T-helper 17 cell (primary cell): ENCODE measurements around the gene DIP2A. TPM values are rescaled to one million over a fixed set of nuclear protein-coding genes. Genes with fewer than 3 reads are reported as not detected.
"Not testable (repeated sequence)": the region's sequence is repeated elsewhere in the genome, so short reads cannot be mapped to it uniquely, and the experiment has no call there.

ENCODE experiments used
- ATAC-seq: fragments of 150-1000 bp; cut with Tn5 transposase; 2 replicates; pipeline ENCODE4 v1.10.0; 2021; ENCODE audit warnings: mild to moderate bottlenecking, moderate library complexity
- DNase-seq, 3 donors: peaks; one replicate each; pipeline versions ENCODE4 v3.0.0 to v3.0.0-alpha.2; 2020 to 2021
- H3K9me3 ChIP-seq: one replicate; pipeline ENCODE4 v1.7.0; 2013; ENCODE audit warnings: low read length, mild to moderate bottlenecking; ENCODE audit not compliant: control insufficient read depth, poor library complexity, severe bottlenecking
- H3K27ac Mint-ChIP-seq: one replicate; pipeline ENCODE4 v1.8.0; 2022; ENCODE audit warnings: mild to moderate bottlenecking, moderate library complexity, mixed read lengths
- H3K27me3 Mint-ChIP-seq: one replicate; pipeline ENCODE4 v1.8.0; 2022; ENCODE audit warnings: mixed read lengths
- H3K36me3 Mint-ChIP-seq: one replicate; pipeline ENCODE4 v1.8.0; 2022; ENCODE audit warnings: low read depth, mixed read lengths
- H3K4me1 Mint-ChIP-seq: one replicate; pipeline ENCODE4 v1.8.0; 2022; ENCODE audit warnings: mild to moderate bottlenecking, mixed read lengths
- H3K4me3 Mint-ChIP-seq: one replicate; pipeline ENCODE4 v1.8.0; 2022; ENCODE audit warnings: mild to moderate bottlenecking, moderate library complexity, mixed read lengths
- total RNA-seq, 4 donors: library from RNA in 2 of 4; stranded (reverse) in 2 of 4; gene quantifications; one replicate each; pipeline ENCODE4 v1.2.3 and lab custom pipeline; 2022 to 2026

DIP2A gene
- total RNA-seq, 2 donors from 2014 or later: 74.2 to 85.8 TPM

GRCh38 chr21:46461909-46462308, 3.2 kb downstream of the DIP2A start:
- DNase-seq: no peak
- no peaks in the 10 kb centered on the region for H3K9me3 ChIP-seq
- no peak for ATAC-seq
- no peak overlapping the region for H3K4me3 Mint-ChIP-seq
- no peaks in the 10 kb centered on the region for H3K27me3 Mint-ChIP-seq
- H3K4me1 Mint-ChIP-seq: peaks cover 24% of the 10 kb centered on the region
- no peak overlapping the region for H3K27ac Mint-ChIP-seq
- no peaks in the 10 kb centered on the region for H3K36me3 Mint-ChIP-seq

DNA sequence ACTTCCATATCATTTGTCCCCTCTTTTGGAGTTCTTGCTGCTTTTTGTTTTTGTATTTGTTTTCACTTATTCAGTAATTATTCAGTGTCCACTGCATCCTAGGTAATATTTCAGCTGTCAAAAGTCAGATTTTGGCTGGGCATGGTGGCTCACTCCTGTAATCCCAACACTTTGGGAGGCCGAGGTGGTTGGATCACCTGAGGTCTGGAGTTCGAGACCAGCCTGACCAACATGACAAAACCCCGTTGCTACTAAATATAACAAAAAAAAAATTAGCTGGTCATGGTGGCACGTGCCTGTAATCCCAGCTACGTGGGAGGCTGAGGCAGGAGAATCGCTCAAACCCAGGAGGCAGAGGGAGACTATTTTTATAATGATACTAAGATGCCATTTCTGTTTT, 6.5 kb downstream of the DIP2A start:
- not testable (repeated sequence) for H3K27ac Mint-ChIP-seq, H3K9me3 ChIP-seq, H3K27me3 Mint-ChIP-seq, H3K36me3 Mint-ChIP-seq, H3K4me3 Mint-ChIP-seq, ATAC-seq, DNase-seq
- peaks cover 25% of the 10 kb centered on the region for H3K4me1 Mint-ChIP-seq

DNA sequence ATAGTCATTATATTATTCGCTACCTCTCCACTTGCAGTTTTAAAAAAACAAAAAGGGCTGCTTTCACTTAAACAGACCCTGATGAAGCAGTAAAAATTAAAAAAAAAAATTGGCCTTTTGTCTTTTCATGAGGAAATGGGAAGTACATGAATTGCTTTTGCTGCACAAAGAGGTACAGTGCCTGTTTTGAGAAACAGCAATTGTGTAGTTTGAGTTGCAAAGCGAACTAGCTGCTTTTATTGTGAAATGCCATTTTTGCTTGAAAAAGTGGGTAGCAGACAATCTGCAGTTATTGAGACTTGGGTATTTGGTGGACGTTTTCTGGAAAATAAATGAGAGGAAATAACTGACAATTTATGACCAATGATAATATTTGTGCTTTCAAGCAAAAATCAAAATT, 7.0 kb downstream of the DIP2A start:
- H3K36me3 Mint-ChIP-seq: no peaks in the 10 kb centered on the region
- no peaks in the 10 kb centered on the region for H3K27me3 Mint-ChIP-seq
- H3K4me1 Mint-ChIP-seq: peaks cover 25% of the 10 kb centered on the region

GRCh38 chr21:46468108-46468774, 9.6 kb downstream of the DIP2A start:
- ATAC-seq (no peak), DNase-seq (no peak)
- H3K4me1 Mint-ChIP-seq: peaks cover 21% of the 10 kb centered on the region

More for the DNA sequence above, 7.0 kb downstream of the DIP2A start:
- DNase-seq: no peak
- no peak overlapping the region for H3K27ac Mint-ChIP-seq
- no peak for ATAC-seq
- no peak overlapping the region for H3K4me3 Mint-ChIP-seq
- H3K9me3 ChIP-seq: no peaks in the 10 kb centered on the region

GRCh38 chr21:46469275-46469674, 10.6 kb downstream of the DIP2A start:
- DNase-seq: no peak
- no peaks in the 10 kb centered on the region for H3K27me3 Mint-ChIP-seq
- no peak for ATAC-seq
- peaks cover 27% of the 10 kb centered on the region for H3K4me1 Mint-ChIP-seq
- H3K36me3 Mint-ChIP-seq: no peaks in the 10 kb centered on the region
- H3K4me3 Mint-ChIP-seq: no peak overlapping the region
- no peaks in the 10 kb centered on the region for H3K9me3 ChIP-seq
- H3K27ac Mint-ChIP-seq: no peak overlapping the region

More at GRCh38 chr21:46468108-46468774, 9.6 kb downstream of the DIP2A start:
- no peaks in the 10 kb centered on the region for H3K9me3 ChIP-seq
- Mint-ChIP-seq H3K27me3 (no peaks in the 10 kb centered on the region), H3K27ac (peak overlapping the region; percentile 54), H3K36me3 (no peaks in the 10 kb centered on the region), H3K4me3 (no peak overlapping the region)

DNA sequence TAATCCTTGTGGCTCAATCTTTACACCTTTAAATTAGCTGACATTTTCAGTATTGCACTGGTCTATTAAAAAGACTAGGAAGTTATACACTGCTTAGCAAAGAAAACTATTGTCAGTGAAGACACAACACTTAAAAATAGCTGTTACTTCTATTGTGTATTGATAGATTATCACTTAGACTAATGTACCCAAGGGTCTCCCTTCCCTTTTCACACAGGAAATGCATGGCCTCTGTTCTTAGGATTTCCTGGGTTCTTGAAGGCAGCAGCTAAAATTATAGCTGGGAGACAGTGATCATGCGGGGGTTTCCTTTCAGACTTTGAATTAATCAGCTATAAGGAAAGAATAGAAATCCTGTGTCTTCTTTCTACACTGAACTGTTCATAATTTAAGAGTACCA, 12.8 kb downstream of the DIP2A start:
- Mint-ChIP-seq H3K4me3 (no peak overlapping the region), H3K27me3 (no peaks in the 10 kb centered on the region), H3K27ac (no peak overlapping the region), H3K36me3 (peaks cover 3% of the 10 kb centered on the region), H3K4me1 (peaks cover 32% of the 10 kb centered on the region)
- no peak for DNase-seq
- no peak for ATAC-seq
- H3K9me3 ChIP-seq: no peaks in the 10 kb centered on the region

GRCh38 chr21:46472246-46472645, 13.6 kb downstream of the DIP2A start:
- no peak for DNase-seq
- ATAC-seq: no peak
- Mint-ChIP-seq H3K36me3 (peaks cover 3% of the 10 kb centered on the region), H3K27ac (no peak overlapping the region), H3K4me3 (no peak overlapping the region), H3K4me1 (peaks cover 32% of the 10 kb centered on the region), H3K27me3 (no peaks in the 10 kb centered on the region)
- no peaks in the 10 kb centered on the region for H3K9me3 ChIP-seq

GRCh38 chr21:46474382-46474781, 15.7 kb downstream of the DIP2A start:
- no peaks in the 10 kb centered on the region for H3K9me3 ChIP-seq
- ATAC-seq (no peak), DNase-seq (no peak)
- Mint-ChIP-seq H3K36me3 (peaks cover 3% of the 10 kb centered on the region), H3K27me3 (no peaks in the 10 kb centered on the region), H3K4me3 (no peak overlapping the region), H3K4me1 (peaks cover 29% of the 10 kb centered on the region), H3K27ac (peak overlapping the region; percentile 39)

- no peak for ATAC-seq
- peaks cover 3% of the 10 kb centered on the region for H3K36me3 Mint-ChIP-seq
- no peaks in the 10 kb centered on the region for H3K9me3 ChIP-seq
- peaks cover 28% of the 10 kb centered on the region for H3K4me1 Mint-ChIP-seq
- no peaks in the 10 kb centered on the region for H3K27me3 Mint-ChIP-seq
- no peak for DNase-seq
- no peak overlapping the region for H3K27ac Mint-ChIP-seq
- no peak overlapping the region for H3K4me3 Mint-ChIP-seq
Observed at GRCh38 chr21:46475296-46475695, 16.6 kb downstream of the DIP2A start.

DNA sequence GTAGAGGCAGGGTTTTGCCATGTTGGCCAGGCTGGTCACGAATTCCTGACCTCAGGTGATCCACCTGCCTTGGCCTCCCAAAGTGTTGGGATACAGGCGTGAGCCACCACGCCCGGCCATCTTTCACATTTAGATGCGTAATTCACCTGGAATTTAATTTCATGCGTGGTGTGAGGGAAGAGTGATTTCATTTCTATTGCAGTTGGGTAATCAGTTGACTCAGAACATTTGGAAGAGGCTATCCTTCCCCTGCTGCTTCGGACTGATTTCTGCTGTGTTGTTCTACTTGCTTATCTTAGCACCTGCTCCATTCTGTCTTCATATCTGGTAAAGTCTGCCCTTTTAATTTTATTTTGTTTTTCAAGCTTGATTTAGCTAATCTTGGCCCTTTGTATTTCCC, 19.1 kb downstream of the DIP2A start:
- no peak overlapping the region for H3K27ac Mint-ChIP-seq
- ATAC-seq: no peak

DNA sequence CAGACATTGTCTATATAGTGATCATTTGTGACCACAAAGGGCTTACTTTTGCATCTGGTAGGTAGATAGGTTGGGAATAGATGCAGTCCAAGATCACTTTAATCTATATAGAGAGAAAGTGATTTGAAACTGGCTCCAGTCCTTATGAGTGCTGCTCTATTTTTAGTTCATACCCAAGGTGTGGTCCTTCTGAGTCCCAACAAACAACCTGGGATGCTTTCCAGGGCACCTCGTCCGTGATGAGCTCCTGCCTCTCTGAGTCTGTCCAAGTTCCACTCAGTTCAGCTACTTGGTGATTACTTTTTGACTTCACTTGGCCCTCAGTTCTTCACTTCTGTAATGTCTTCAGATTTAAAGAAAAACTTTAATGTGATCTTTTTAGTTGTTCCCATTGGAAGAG, 20.2 kb downstream of the DIP2A start:
- Mint-ChIP-seq H3K4me3 (no peak overlapping the region), H3K36me3 (peaks cover 7% of the 10 kb centered on the region), H3K27ac (peak overlapping the region; percentile 21), H3K4me1 (peaks cover 36% of the 10 kb centered on the region), H3K27me3 (no peaks in the 10 kb centered on the region)
- no peak for ATAC-seq
- no peak for DNase-seq
- no peaks in the 10 kb centered on the region for H3K9me3 ChIP-seq

More for the DNA sequence above, 19.1 kb downstream of the DIP2A start:
- Mint-ChIP-seq H3K27me3 (no peaks in the 10 kb centered on the region), H3K4me3 (no peak overlapping the region), H3K4me1 (peaks cover 30% of the 10 kb centered on the region), H3K36me3 (peaks cover 7% of the 10 kb centered on the region)
- no peaks in the 10 kb centered on the region for H3K9me3 ChIP-seq
- DNase-seq: no peak

DNA sequence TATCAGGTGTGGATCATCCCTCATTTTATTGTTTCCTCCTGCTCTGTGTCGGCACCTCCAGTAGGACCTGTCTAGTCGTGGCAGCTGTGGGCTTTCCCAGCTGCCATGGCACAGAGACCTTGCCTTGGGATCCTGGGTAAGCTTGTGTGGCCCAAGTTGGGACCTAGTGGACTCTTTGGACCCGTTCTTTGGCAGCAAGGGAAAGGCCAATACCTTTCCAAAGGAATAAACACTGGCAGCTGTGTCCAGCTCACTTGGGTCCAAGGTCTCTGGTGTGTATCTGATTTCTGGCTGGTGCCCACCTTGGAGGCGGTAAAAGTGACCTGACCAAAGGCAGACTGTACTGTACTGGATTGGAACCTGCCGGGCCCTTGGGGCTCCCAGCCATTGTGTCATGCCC, 21.8 kb downstream of the DIP2A start:
- Mint-ChIP-seq H3K27ac (no peak overlapping the region), H3K4me1 (peaks cover 30% of the 10 kb centered on the region), H3K27me3 (no peaks in the 10 kb centered on the region), H3K36me3 (peaks cover 7% of the 10 kb centered on the region), H3K4me3 (no peak overlapping the region)
- H3K9me3 ChIP-seq: no peaks in the 10 kb centered on the region
- ATAC-seq: no peak
- DNase-seq: no peak

DNA sequence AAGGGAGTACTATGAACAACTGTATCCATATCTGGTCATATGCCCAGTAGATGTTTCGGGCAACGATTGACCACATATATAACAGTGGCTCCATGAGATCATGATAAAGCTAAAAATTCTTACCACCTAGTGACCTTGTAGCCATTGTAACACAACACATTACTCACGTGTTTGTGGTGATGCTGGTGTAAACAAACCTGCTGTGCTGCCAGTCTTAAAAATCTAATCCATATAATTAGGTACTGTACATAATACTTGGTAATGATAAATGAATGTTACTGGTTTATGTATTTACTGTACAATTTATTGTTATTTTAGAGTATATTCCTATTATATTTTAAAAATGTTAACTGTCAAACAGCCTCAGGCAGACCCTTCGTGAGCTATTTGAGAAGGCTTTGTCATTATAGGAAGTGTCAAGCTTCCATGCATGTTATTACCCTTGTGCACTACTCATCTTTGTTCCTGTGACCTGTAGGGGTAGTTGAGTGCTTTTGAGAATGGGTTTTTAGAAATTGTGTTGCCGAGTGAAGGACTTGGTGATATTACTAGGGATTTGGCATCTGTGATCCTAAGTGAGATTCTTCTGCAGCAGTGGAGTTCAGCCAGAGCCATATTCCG, 23.6 kb downstream of the DIP2A start:
- H3K4me1 Mint-ChIP-seq: peaks cover 27% of the 10 kb centered on the region
- H3K36me3 Mint-ChIP-seq: peaks cover 8% of the 10 kb centered on the region
- H3K9me3 ChIP-seq: no peaks in the 10 kb centered on the region
- no peak overlapping the region for H3K4me3 Mint-ChIP-seq
- no peak for ATAC-seq
- no peaks in the 10 kb centered on the region for H3K27me3 Mint-ChIP-seq
- no peak for DNase-seq
- peak overlapping the region; percentile 82 for H3K27ac Mint-ChIP-seq

- no peaks in the 10 kb centered on the region for H3K27me3 Mint-ChIP-seq
- H3K27ac Mint-ChIP-seq: peak overlapping the region; percentile 82
- H3K4me3 Mint-ChIP-seq: no peak overlapping the region
- ATAC-seq (no peak), DNase-seq (no peak)
- peaks cover 26% of the 10 kb centered on the region for H3K4me1 Mint-ChIP-seq
- H3K36me3 Mint-ChIP-seq: peaks cover 8% of the 10 kb centered on the region
- H3K9me3 ChIP-seq: no peaks in the 10 kb centered on the region
Observed at GRCh38 chr21:46482846-46483231, 24.1 kb downstream of the DIP2A start.
